CD4-positive, CD25-positive, alpha-beta regulatory T cell (primary cell): ENCODE data around the gene TTLL1. TPM values are rescaled to one million over a fixed set of nuclear protein-coding genes. Genes with fewer than 3 reads are reported as not detected.

ENCODE experiments used
- ATAC-seq, 2 donors: fragments of 150-1000 bp; cut with Tn5 transposase; one replicate each; pipeline ENCODE4 v1.10.0; 2021; ENCODE audit warnings: low read depth in 2 of 2, moderate number of reproducible peaks in 2 of 2, moderate library complexity in 1 of 2
- DNase-seq, 3 donors: peaks; one replicate each; pipeline versions ENCODE4 v3.0.0 to v3.0.0-alpha.2; 2012 to 2022; ENCODE audit warnings: mixed read lengths in 1 of 3
- H3K27ac ChIP-seq: one replicate; pipeline ENCODE4 v1.7.0; 2013; ENCODE audit warnings: mild to moderate bottlenecking, low read length; ENCODE audit not compliant: insufficient read depth, poor library complexity, severe bottlenecking
- H3K27me3 ChIP-seq: one replicate; pipeline ENCODE4 v1.7.0; 2013; ENCODE audit warnings: low read length; ENCODE audit not compliant: control insufficient read depth, insufficient read depth
- H3K36me3 ChIP-seq: one replicate; pipeline ENCODE4 v1.7.0; 2013; ENCODE audit warnings: mild to moderate bottlenecking, low read length, moderate library complexity; ENCODE audit not compliant: control insufficient read depth, insufficient read depth
- H3K4me1 ChIP-seq: 2 replicates; pipeline ENCODE4 v1.7.0; 2013; ENCODE audit warnings: mild to moderate bottlenecking, low read length; ENCODE audit not compliant: insufficient read depth, control insufficient read depth, poor library complexity, severe bottlenecking
- H3K4me3 ChIP-seq: one replicate; pipeline ENCODE4 v1.7.0; 2013; ENCODE audit warnings: low read depth, mild to moderate bottlenecking, low read length, moderate library complexity
- H3K9me3 ChIP-seq, 2 experiments: 1 replicate in 1 of 2; 2 replicates in 1 of 2; pipeline ENCODE4 v1.7.0; 2013; ENCODE audit warnings: low read length in 2 of 2, mild to moderate bottlenecking in 1 of 2, moderate library complexity in 1 of 2; ENCODE audit not compliant: control insufficient read depth in 2 of 2
- H3K27ac Mint-ChIP-seq, 3 donors: one replicate each; pipeline ENCODE4 v1.8.0; 2020 to 2022; ENCODE audit warnings: mild to moderate bottlenecking in 3 of 3, mixed read lengths in 3 of 3, moderate library complexity in 2 of 3
- H3K27me3 Mint-ChIP-seq: one replicate; pipeline ENCODE4 v1.8.0; 2022; ENCODE audit warnings: mild to moderate bottlenecking, mixed read lengths
- H3K36me3 Mint-ChIP-seq: one replicate; pipeline ENCODE4 v1.8.0; 2020; ENCODE audit warnings: mixed read lengths
- H3K4me1 Mint-ChIP-seq, 4 donors: one replicate each; pipeline ENCODE4 v1.8.0; 2020 to 2022; ENCODE audit warnings: mixed read lengths in 4 of 4, mild to moderate bottlenecking in 1 of 4
- H3K4me3 Mint-ChIP-seq, 4 donors: one replicate each; pipeline ENCODE4 v1.8.0; 2020 to 2022; ENCODE audit warnings: mild to moderate bottlenecking in 4 of 4, mixed read lengths in 4 of 4, moderate library complexity in 3 of 4
- H3K9me3 Mint-ChIP-seq, 7 donors: one replicate each; pipeline ENCODE4 v1.8.0; 2020 to 2022; ENCODE audit warnings: mixed read lengths in 7 of 7, mild to moderate bottlenecking in 3 of 7, moderate library complexity in 2 of 7
- polyA plus RNA-seq, 4 donors: library from polyadenylated mRNA; unstranded; fragments of 300-500 nt; fragmentation: Illumina TruSeq; gene quantifications; one replicate each; pipeline ENCODE4 v1.2.3, GENCODE V29; 2021
- total RNA-seq: library from RNA; stranded (reverse); gene quantifications from one replicate; pipeline ENCODE4 v1.2.3, GENCODE V29; 2022

Gene TTLL1
- total RNA-seq (4.2 TPM), polyA plus RNA-seq (1 to 10 TPM; 7.5 to 8.1 (median 7.9) TPM)

- H3K9me3 Mint-ChIP-seq = no peaks in the 10 kb centered on the region
- Histone ChIP-seq H3K27me3 (no peaks in the 10 kb centered on the region), H3K36me3 (no peaks in the 10 kb centered on the region), H3K9me3 (no peaks in the 10 kb centered on the region), H3K27ac (peak within 1 kb of the TSS; percentile 56), H3K4me1 (peaks cover 15% of the 10 kb centered on the region), H3K4me3 (peak within 1 kb of the TSS; percentile 93)
- peak; percentile 95 for ATAC-seq
- H3K4me3 Mint-ChIP-seq = peak within 1 kb of the TSS; percentile 91 to 95 (median 92)
- peaks cover 5% of the 10 kb centered on the region for H3K36me3 Mint-ChIP-seq
- peak; percentile 77 to 94 (median 87) for DNase-seq
- peak within 1 kb of the TSS in 2 of 3 donors; percentile 43 to 87 for H3K27ac Mint-ChIP-seq
- H3K4me1 Mint-ChIP-seq = peaks cover 0 to 20% (median 11%) of the 10 kb centered on the region in 4 donors
- no peaks in the 10 kb centered on the region for H3K27me3 Mint-ChIP-seq
Observed at GRCh38 chr22:43088984-43089717, at the start of gene TTLL1. Gene TTLL1 (minus strand): TSS chr22:43089391. CDS start chr22:43075586, 13,805 bp downstream.

GRCh38 chr22:43136801-43137200 is 47.6 kb upstream of the TTLL1 start:
- H3K36me3 Mint-ChIP-seq = peaks cover 21% of the 10 kb centered on the region
- no peak for ATAC-seq

GRCh38 chr22:43136255-43136654 is 47.1 kb upstream of the TTLL1 start:
- ATAC-seq = peak; percentile 48 to 59
- peaks cover 31% of the 10 kb centered on the region for H3K36me3 ChIP-seq
- no peaks in the 10 kb centered on the region for H3K9me3 ChIP-seq
- peaks cover 0 to 17% (median 9%) of the 10 kb centered on the region in 4 donors for H3K4me1 Mint-ChIP-seq
- H3K27me3 Mint-ChIP-seq = no peaks in the 10 kb centered on the region
- H3K4me3 Mint-ChIP-seq = peak overlapping the region in 1 of 4 donors; percentile 66
- peak; percentile 13 to 56 (median 32) for DNase-seq
- peaks cover 21% of the 10 kb centered on the region for H3K36me3 Mint-ChIP-seq
- no peaks in the 10 kb centered on the region for H3K9me3 Mint-ChIP-seq
- no peaks in the 10 kb centered on the region for H3K27me3 ChIP-seq
- peak overlapping the region in 1 of 3 donors; percentile 73 for H3K27ac Mint-ChIP-seq
- no peaks in the 10 kb centered on the region for H3K4me1 ChIP-seq
- H3K27ac ChIP-seq = no peak overlapping the region
- no peak overlapping the region for H3K4me3 ChIP-seq

More at GRCh38 chr22:43136801-43137200, 47.6 kb upstream of the TTLL1 start:
- no peaks in the 10 kb centered on the region for H3K27me3 Mint-ChIP-seq
- peak overlapping the region in 1 of 4 donors; percentile 66 for H3K4me3 Mint-ChIP-seq
- no peak overlapping the region for H3K27ac Mint-ChIP-seq
- H3K36me3 ChIP-seq = peaks cover 31% of the 10 kb centered on the region
- no peak for DNase-seq
- H3K4me1 ChIP-seq = no peaks in the 10 kb centered on the region
- H3K27ac ChIP-seq = no peak overlapping the region
- no peaks in the 10 kb centered on the region for H3K9me3 Mint-ChIP-seq
- no peaks in the 10 kb centered on the region for H3K9me3 ChIP-seq
- no peak overlapping the region for H3K4me3 ChIP-seq
- peaks cover 0 to 21% (median 10%) of the 10 kb centered on the region in 4 donors for H3K4me1 Mint-ChIP-seq
- no peaks in the 10 kb centered on the region for H3K27me3 ChIP-seq

GRCh38 chr22:43135565-43135964 is 46.4 kb upstream of the TTLL1 start:
- H3K4me3 ChIP-seq = no peak overlapping the region
- peaks cover 31% of the 10 kb centered on the region for H3K36me3 ChIP-seq
- no peak overlapping the region for H3K27ac ChIP-seq
- no peaks in the 10 kb centered on the region for H3K4me1 ChIP-seq
- no peaks in the 10 kb centered on the region for H3K9me3 Mint-ChIP-seq
- peaks cover 0 to 15% (median 6%) of the 10 kb centered on the region in 4 donors for H3K4me1 Mint-ChIP-seq
- no peak for ATAC-seq
- peak overlapping the region in 1 of 3 donors; percentile 25 for H3K27ac Mint-ChIP-seq
- H3K4me3 Mint-ChIP-seq = no peak overlapping the region
- H3K27me3 Mint-ChIP-seq = no peaks in the 10 kb centered on the region
- H3K9me3 ChIP-seq = no peaks in the 10 kb centered on the region
- H3K27me3 ChIP-seq = no peaks in the 10 kb centered on the region
- H3K36me3 Mint-ChIP-seq = peaks cover 17% of the 10 kb centered on the region
- DNase-seq = no peak

- peaks cover 10% of the 10 kb centered on the region for H3K36me3 Mint-ChIP-seq
Observed at GRCh38 chr22:43134553-43134952, 45.4 kb upstream of the TTLL1 start.

GRCh38 chr22:43133401-43133800 is 44.2 kb upstream of the TTLL1 start:
- Mint-ChIP-seq H3K36me3 (peaks cover 5% of the 10 kb centered on the region), H3K9me3 (no peaks in the 10 kb centered on the region), H3K27me3 (no peaks in the 10 kb centered on the region), H3K27ac (no peak overlapping the region), H3K4me1 (peaks cover 0 to 9% (median 2%) of the 10 kb centered on the region in 4 donors), H3K4me3 (no peak overlapping the region)
- no peak for DNase-seq
- Histone ChIP-seq H3K4me3 (no peak overlapping the region), H3K36me3 (peaks cover 18% of the 10 kb centered on the region), H3K27ac (no peak overlapping the region), H3K9me3 (no peaks in the 10 kb centered on the region), H3K4me1 (no peaks in the 10 kb centered on the region), H3K27me3 (no peaks in the 10 kb centered on the region)
- no peak for ATAC-seq

More at GRCh38 chr22:43134553-43134952, 45.4 kb upstream of the TTLL1 start:
- DNase-seq (no peak), ATAC-seq (no peak)
- Histone ChIP-seq H3K4me1 (no peaks in the 10 kb centered on the region), H3K36me3 (peaks cover 25% of the 10 kb centered on the region), H3K4me3 (no peak overlapping the region), H3K27me3 (no peaks in the 10 kb centered on the region), H3K27ac (no peak overlapping the region), H3K9me3 (no peaks in the 10 kb centered on the region)
- Mint-ChIP-seq H3K4me1 (peaks cover 0 to 15% (median 5%) of the 10 kb centered on the region in 4 donors), H3K9me3 (no peaks in the 10 kb centered on the region), H3K4me3 (no peak overlapping the region), H3K27me3 (no peaks in the 10 kb centered on the region), H3K27ac (no peak overlapping the region)

GRCh38 chr22:43131773-43132501 is 42.7 kb upstream of the TTLL1 start:
- Mint-ChIP-seq H3K9me3 (no peaks in the 10 kb centered on the region), H3K27me3 (no peaks in the 10 kb centered on the region), H3K4me1 (peaks cover 0 to 6% (median 2%) of the 10 kb centered on the region in 4 donors), H3K4me3 (no peak overlapping the region), H3K27ac (no peak overlapping the region), H3K36me3 (peaks cover 5% of the 10 kb centered on the region)
- H3K36me3 ChIP-seq = peaks cover 8% of the 10 kb centered on the region
- no peaks in the 10 kb centered on the region for H3K27me3 ChIP-seq
- no peak overlapping the region for H3K4me3 ChIP-seq
- no peaks in the 10 kb centered on the region for H3K9me3 ChIP-seq
- no peaks in the 10 kb centered on the region for H3K4me1 ChIP-seq
- ATAC-seq (no peak), DNase-seq (no peak)
- no peak overlapping the region for H3K27ac ChIP-seq
